ENCODE measurements around the gene C1RL.

C1RL gene

GRCh38 chr12:7134396-7135166 is 25.6 kb upstream of the C1RL start:
- TF ChIP-seq FOXM1 (IDR thresholded peaks at IDR 0.05; ENCODE audit: borderline replicate concordance, low read depth) = no peak
- no peak for TF ChIP-seq REST (IDR thresholded peaks at IDR 0.05; ENCODE audit: low read depth)
- no peak for TF ChIP-seq TAF1 (IDR thresholded peaks at IDR 0.05; ENCODE audit: low read depth)
- TF ChIP-seq YY1 (IDR thresholded peaks at IDR 0.05; ENCODE audit: low read depth) = no peak
- no peak for TF ChIP-seq ZBTB7A (IDR thresholded peaks at IDR 0.05; ENCODE audit: low read depth)
- TF ChIP-seq EGR1 (IDR thresholded peaks at IDR 0.05) = no peak
- TF ChIP-seq CEBPB (IDR thresholded peaks at IDR 0.05) = no peak
- no peak for TF ChIP-seq USF1 (IDR thresholded peaks at IDR 0.05)
- no peak for TF ChIP-seq TCF12 (IDR thresholded peaks at IDR 0.05; ENCODE audit: low read depth)
- no peak for TF ChIP-seq RAD21 (IDR thresholded peaks at IDR 0.05; ENCODE audit: low read depth)

- TF ChIP-seq RAD21 (IDR thresholded peaks at IDR 0.05; ENCODE audit: low read depth) = no peak
- no peak for TF ChIP-seq MAX (IDR thresholded peaks at IDR 0.05)
- TF ChIP-seq USF1 (IDR thresholded peaks at IDR 0.05) = no peak
- TF ChIP-seq TEAD4 (IDR thresholded peaks at IDR 0.05) = no peak
- no peak for TF ChIP-seq REST (IDR thresholded peaks at IDR 0.05; ENCODE audit: low read depth)
- no peak for TF ChIP-seq NFIC (IDR thresholded peaks at IDR 0.05)
- TF ChIP-seq ZBTB7A (IDR thresholded peaks at IDR 0.05; ENCODE audit: low read depth) = no peak
- no peak for TF ChIP-seq EGR1 (IDR thresholded peaks at IDR 0.05)
- TF ChIP-seq EP300 (IDR thresholded peaks at IDR 0.05; ENCODE audit: borderline replicate concordance) = no peak
- no peak for TF ChIP-seq CEBPB (IDR thresholded peaks at IDR 0.05)
- TF ChIP-seq CREB1 (IDR thresholded peaks at IDR 0.05; ENCODE audit: low read depth) = no peak
- TF ChIP-seq TAF1 (IDR thresholded peaks at IDR 0.05; ENCODE audit: low read depth) = no peak
- no peak for TF ChIP-seq TCF12 (IDR thresholded peaks at IDR 0.05; ENCODE audit: low read depth)
- TF ChIP-seq FOXM1 (IDR thresholded peaks at IDR 0.05; ENCODE audit: borderline replicate concordance, low read depth) = no peak
- TF ChIP-seq YY1 (IDR thresholded peaks at IDR 0.05; ENCODE audit: low read depth) = no peak
Observed at GRCh38 chr12:7131502-7131866, 22.5 kb upstream of the C1RL start.

- TF ChIP-seq TCF12 (IDR thresholded peaks at IDR 0.05; ENCODE audit: low read depth) = no peak
- TF ChIP-seq RAD21 (IDR thresholded peaks at IDR 0.05; ENCODE audit: low read depth) = no peak
- TF ChIP-seq FOXM1 (IDR thresholded peaks at IDR 0.05; ENCODE audit: borderline replicate concordance, low read depth) = no peak
- TF ChIP-seq EGR1 (IDR thresholded peaks at IDR 0.05) = no peak
- TF ChIP-seq TEAD4 (IDR thresholded peaks at IDR 0.05) = no peak
- TF ChIP-seq USF1 (IDR thresholded peaks at IDR 0.05) = no peak
- TF ChIP-seq EP300 (IDR thresholded peaks at IDR 0.05; ENCODE audit: borderline replicate concordance) = no peak
- no peak for TF ChIP-seq ZBTB7A (IDR thresholded peaks at IDR 0.05; ENCODE audit: low read depth)
- no peak for TF ChIP-seq REST (IDR thresholded peaks at IDR 0.05; ENCODE audit: low read depth)
- TF ChIP-seq YY1 (IDR thresholded peaks at IDR 0.05; ENCODE audit: low read depth) = no peak
- no peak for TF ChIP-seq CREB1 (IDR thresholded peaks at IDR 0.05; ENCODE audit: low read depth)
- no peak for TF ChIP-seq NFIC (IDR thresholded peaks at IDR 0.05)
- TF ChIP-seq TAF1 (IDR thresholded peaks at IDR 0.05; ENCODE audit: low read depth) = no peak
- no peak for TF ChIP-seq CEBPB (IDR thresholded peaks at IDR 0.05)
- no peak for TF ChIP-seq MAX (IDR thresholded peaks at IDR 0.05)
Observed at GRCh38 chr12:7130701-7131501, 21.9 kb upstream of the C1RL start.
